Measurements from ENCODE around the gene MAPKBP1. TPM values are rescaled to one million over a fixed set of nuclear protein-coding genes. Genes with fewer than 3 reads are reported as not detected.

Gene MAPKBP1
- total and polyA plus RNA-seq, 2 donors = 7.2 to 8.1 TPM

GRCh38 chr15:41801850-41802455 is 27.7 kb downstream of the MAPKBP1 start:
- no peak for DNase-seq (ENCODE audit: low read depth in 6 of 9, low spot score in 9 of 9)
- Histone ChIP-seq H3K27ac (ENCODE audit: low read depth in 1 of 2, low read length in 1 of 2) (no peak overlapping the region), H3K27me3 (ENCODE audit: control insufficient read depth in 2 of 2, insufficient read depth in 1 of 2, low read length in 1 of 2) (no peaks in the 10 kb centered on the region), H3K36me3 (ENCODE audit: control insufficient read depth in 2 of 2, insufficient read depth in 2 of 2, low read length in 1 of 2) (peaks cover 4 to 16% of the 10 kb centered on the region in 2 donors), H3K9me3 (ENCODE audit: control insufficient read depth in 2 of 2, insufficient read depth in 1 of 2, low read length in 1 of 2) (no peaks in the 10 kb centered on the region), H3K4me3 (ENCODE audit: low read length in 2 of 2) (no peak overlapping the region), H3K4me1 (ENCODE audit: control insufficient read depth in 2 of 2, insufficient read depth in 2 of 2, low read length in 2 of 2) (peaks cover 12 to 37% of the 10 kb centered on the region in 2 donors)
- WGBS = 98% methylated on average over 3 of the region's 3 CpGs

- H3K27me3 ChIP-seq (ENCODE audit: control insufficient read depth in 2 of 2, insufficient read depth in 1 of 2, low read length in 1 of 2) = no peaks in the 10 kb centered on the region
- WGBS = 95% methylated on average over 2 of the region's 2 CpGs
- H3K9me3 ChIP-seq (ENCODE audit: control insufficient read depth in 2 of 2, insufficient read depth in 1 of 2, low read length in 1 of 2) = no peaks in the 10 kb centered on the region
- peak overlapping the region; percentile 58 to 64 for H3K27ac ChIP-seq (ENCODE audit: low read depth in 1 of 2, low read length in 1 of 2)
- peaks cover 6 to 29% of the 10 kb centered on the region in 2 donors for H3K4me1 ChIP-seq (ENCODE audit: control insufficient read depth in 2 of 2, insufficient read depth in 2 of 2, low read length in 2 of 2)
- H3K36me3 ChIP-seq (ENCODE audit: control insufficient read depth in 2 of 2, insufficient read depth in 2 of 2, low read length in 1 of 2) = peaks cover 4 to 16% of the 10 kb centered on the region in 2 donors
- no peak overlapping the region for H3K4me3 ChIP-seq (ENCODE audit: low read length in 2 of 2)
- no peak for DNase-seq (ENCODE audit: low read depth in 6 of 9, low spot score in 9 of 9)
Observed at GRCh38 chr15:41804361-41804760, 30.1 kb downstream of the MAPKBP1 start.

GRCh38 chr15:41804916-41805666 is 30.8 kb downstream of the MAPKBP1 start:
- Histone ChIP-seq H3K27ac (ENCODE audit: low read depth in 1 of 2, low read length in 1 of 2) (peak overlapping the region; percentile 64 to 70), H3K4me1 (ENCODE audit: control insufficient read depth in 2 of 2, insufficient read depth in 2 of 2, low read length in 2 of 2) (peaks cover 6 to 36% of the 10 kb centered on the region in 2 donors), H3K9me3 (ENCODE audit: control insufficient read depth in 2 of 2, insufficient read depth in 1 of 2, low read length in 1 of 2) (no peaks in the 10 kb centered on the region), H3K27me3 (ENCODE audit: control insufficient read depth in 2 of 2, insufficient read depth in 1 of 2, low read length in 1 of 2) (no peaks in the 10 kb centered on the region), H3K36me3 (ENCODE audit: control insufficient read depth in 2 of 2, insufficient read depth in 2 of 2, low read length in 1 of 2) (peaks cover 4 to 10% of the 10 kb centered on the region in 2 donors), H3K4me3 (ENCODE audit: low read length in 2 of 2) (no peak overlapping the region)
- WGBS = 55% methylated on average over 8 of the region's 8 CpGs
- DNase-seq (ENCODE audit: low read depth in 6 of 9, low spot score in 9 of 9) = no peak

- Histone ChIP-seq H3K27ac (ENCODE audit: low read depth in 1 of 2, low read length in 1 of 2) (no peak overlapping the region), H3K27me3 (ENCODE audit: control insufficient read depth in 2 of 2, insufficient read depth in 1 of 2, low read length in 1 of 2) (no peaks in the 10 kb centered on the region), H3K36me3 (ENCODE audit: control insufficient read depth in 2 of 2, insufficient read depth in 2 of 2, low read length in 1 of 2) (peaks cover 0 to 3% of the 10 kb centered on the region in 2 donors), H3K4me3 (ENCODE audit: low read length in 2 of 2) (no peak overlapping the region), H3K4me1 (ENCODE audit: control insufficient read depth in 2 of 2, insufficient read depth in 2 of 2, low read length in 2 of 2) (peaks cover 6 to 42% of the 10 kb centered on the region in 2 donors), H3K9me3 (ENCODE audit: control insufficient read depth in 2 of 2, insufficient read depth in 1 of 2, low read length in 1 of 2) (no peaks in the 10 kb centered on the region)
- 93% methylated on average over 3 of the region's 3 CpGs for WGBS
- DNase-seq (ENCODE audit: low read depth in 6 of 9, low spot score in 9 of 9) = no peak
Observed at GRCh38 chr15:41805711-41806110, 31.4 kb downstream of the MAPKBP1 start.

- no peak overlapping the region for H3K4me3 ChIP-seq (ENCODE audit: low read length in 2 of 2)
- DNase-seq (ENCODE audit: low read depth in 6 of 9, low spot score in 9 of 9) = no peak
- peaks cover 6 to 49% of the 10 kb centered on the region in 2 donors for H3K4me1 ChIP-seq (ENCODE audit: control insufficient read depth in 2 of 2, insufficient read depth in 2 of 2, low read length in 2 of 2)
- H3K27ac ChIP-seq (ENCODE audit: low read depth in 1 of 2, low read length in 1 of 2) = no peak overlapping the region
- H3K27me3 ChIP-seq (ENCODE audit: control insufficient read depth in 2 of 2, insufficient read depth in 1 of 2, low read length in 1 of 2) = no peaks in the 10 kb centered on the region
- H3K9me3 ChIP-seq (ENCODE audit: control insufficient read depth in 2 of 2, insufficient read depth in 1 of 2, low read length in 1 of 2) = no peaks in the 10 kb centered on the region
- no peaks in the 10 kb centered on the region for H3K36me3 ChIP-seq (ENCODE audit: control insufficient read depth in 2 of 2, insufficient read depth in 2 of 2, low read length in 1 of 2)
- 94% methylated on average over 10 of the region's 10 CpGs for WGBS
Observed at GRCh38 chr15:41806291-41807181, 32.3 kb downstream of the MAPKBP1 start.

- H3K9me3 ChIP-seq (ENCODE audit: control insufficient read depth in 2 of 2, insufficient read depth in 1 of 2, low read length in 1 of 2) = no peaks in the 10 kb centered on the region
- peaks cover 16 to 21% of the 10 kb centered on the region in 2 donors for H3K36me3 ChIP-seq (ENCODE audit: control insufficient read depth in 2 of 2, insufficient read depth in 2 of 2, low read length in 1 of 2)
- DNase-seq (ENCODE audit: low read depth in 6 of 9, low spot score in 9 of 9) = no peak
- H3K27ac ChIP-seq (ENCODE audit: low read depth in 1 of 2, low read length in 1 of 2) = no peak overlapping the region
- no peak overlapping the region for H3K4me3 ChIP-seq (ENCODE audit: low read length in 2 of 2)
- no peaks in the 10 kb centered on the region for H3K27me3 ChIP-seq (ENCODE audit: control insufficient read depth in 2 of 2, insufficient read depth in 1 of 2, low read length in 1 of 2)
- peaks cover 6 to 51% of the 10 kb centered on the region in 2 donors for H3K4me1 ChIP-seq (ENCODE audit: control insufficient read depth in 2 of 2, insufficient read depth in 2 of 2, low read length in 2 of 2)
- WGBS = 90% methylated on average over 2 of the region's 2 CpGs
Observed at GRCh38 chr15:41809121-41809520, 34.8 kb downstream of the MAPKBP1 start.

- Histone ChIP-seq H3K9me3 (ENCODE audit: control insufficient read depth in 2 of 2, insufficient read depth in 1 of 2, low read length in 1 of 2) (no peaks in the 10 kb centered on the region), H3K36me3 (ENCODE audit: control insufficient read depth in 2 of 2, insufficient read depth in 2 of 2, low read length in 1 of 2) (peaks cover 20 to 26% of the 10 kb centered on the region in 2 donors), H3K4me1 (ENCODE audit: control insufficient read depth in 2 of 2, insufficient read depth in 2 of 2, low read length in 2 of 2) (peaks cover 3 to 45% of the 10 kb centered on the region in 2 donors), H3K4me3 (ENCODE audit: low read length in 2 of 2) (no peak overlapping the region), H3K27ac (ENCODE audit: low read depth in 1 of 2, low read length in 1 of 2) (no peak overlapping the region), H3K27me3 (ENCODE audit: control insufficient read depth in 2 of 2, insufficient read depth in 1 of 2, low read length in 1 of 2) (no peaks in the 10 kb centered on the region)
- DNase-seq (ENCODE audit: low read depth in 6 of 9, low spot score in 9 of 9) = peak in 2 of 9 donors; percentile 42 to 61
- 49% methylated on average over 12 of the region's 12 CpGs for WGBS
Observed at GRCh38 chr15:41809526-41810220, 35.4 kb downstream of the MAPKBP1 start.

- H3K4me3 ChIP-seq (ENCODE audit: low read length in 2 of 2) = no peak overlapping the region
- H3K27me3 ChIP-seq (ENCODE audit: control insufficient read depth in 2 of 2, insufficient read depth in 1 of 2, low read length in 1 of 2) = no peaks in the 10 kb centered on the region
- H3K27ac ChIP-seq (ENCODE audit: low read depth in 1 of 2, low read length in 1 of 2) = no peak overlapping the region
- no peaks in the 10 kb centered on the region for H3K9me3 ChIP-seq (ENCODE audit: control insufficient read depth in 2 of 2, insufficient read depth in 1 of 2, low read length in 1 of 2)
- DNase-seq (ENCODE audit: low read depth in 6 of 9, low spot score in 9 of 9) = no peak
- peaks cover 0 to 34% of the 10 kb centered on the region in 2 donors for H3K4me1 ChIP-seq (ENCODE audit: control insufficient read depth in 2 of 2, insufficient read depth in 2 of 2, low read length in 2 of 2)
- H3K36me3 ChIP-seq (ENCODE audit: control insufficient read depth in 2 of 2, insufficient read depth in 2 of 2, low read length in 1 of 2) = peaks cover 25 to 27% of the 10 kb centered on the region in 2 donors
- WGBS = 87% methylated on average over 5 of the region's 5 CpGs
Observed at GRCh38 chr15:41810651-41811431, 36.6 kb downstream of the MAPKBP1 start.

Measured in thymus (tissue), 11 donors.